Hepatocyte (in vitro differentiated cells): ENCODE results near the gene WRNIP1.
A peak's percentile ranks its signal among the peaks of the same experiment; 100 is the strongest.

ENCODE experiments used
- EZH2 ChIP-seq: fragments of 200-600 bp; sonication (generic); IDR thresholded peaks from 2 replicates; pipeline ENCODE4 v1.6.1; 2016; ENCODE audit warnings: antibody characterized with exemption, mild to moderate bottlenecking, borderline replicate concordance
- EZH2phosphoT487 ChIP-seq: fragments of 200-600 bp; sonication (generic); IDR thresholded peaks from one replicate; pipeline ENCODE4 v1.6.1; 2018; ENCODE audit warnings: antibody characterized with exemption, mild to moderate bottlenecking, low read depth, moderate library complexity; ENCODE audit not compliant: unreplicated experiment, severe bottlenecking
- TF ChIP-seq, protein P1 (sequence below): fragments of 200-600 bp; sonication (generic); IDR thresholded peaks from 2 replicates; pipeline ENCODE4 v1.5.1; 2016; ENCODE audit warnings: antibody characterized with exemption, mild to moderate bottlenecking; ENCODE audit not compliant: poor library complexity

DNA sequence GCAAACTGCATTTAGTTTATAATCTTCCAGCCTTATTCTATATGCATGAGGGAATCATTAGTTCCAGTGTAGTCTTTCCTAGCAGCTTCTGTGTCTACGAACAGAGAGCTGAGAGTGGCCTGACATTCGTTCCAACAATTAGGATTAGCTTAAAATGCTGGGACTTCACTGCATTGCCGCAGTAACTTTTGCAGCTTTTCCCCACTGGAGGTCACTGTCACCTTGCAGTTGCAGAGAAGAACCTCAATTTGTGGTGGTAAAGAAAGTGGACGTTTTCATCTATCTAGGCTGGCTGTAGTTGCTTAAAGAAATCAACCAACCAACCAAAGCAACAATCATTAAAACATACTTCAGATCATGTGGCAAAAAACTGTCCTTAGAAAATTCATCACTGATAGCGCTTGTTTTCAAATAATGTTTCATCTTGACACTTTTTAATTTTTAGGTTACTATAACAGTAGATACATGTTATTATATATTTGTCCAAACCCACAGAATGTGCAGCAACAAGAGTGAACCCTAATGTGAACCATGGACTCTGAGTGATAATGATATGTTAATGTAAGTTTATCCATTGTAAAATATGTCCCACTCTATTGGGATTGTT, 26.7 kb upstream of the WRNIP1 start:
- TF ChIP-seq, protein P1, sequence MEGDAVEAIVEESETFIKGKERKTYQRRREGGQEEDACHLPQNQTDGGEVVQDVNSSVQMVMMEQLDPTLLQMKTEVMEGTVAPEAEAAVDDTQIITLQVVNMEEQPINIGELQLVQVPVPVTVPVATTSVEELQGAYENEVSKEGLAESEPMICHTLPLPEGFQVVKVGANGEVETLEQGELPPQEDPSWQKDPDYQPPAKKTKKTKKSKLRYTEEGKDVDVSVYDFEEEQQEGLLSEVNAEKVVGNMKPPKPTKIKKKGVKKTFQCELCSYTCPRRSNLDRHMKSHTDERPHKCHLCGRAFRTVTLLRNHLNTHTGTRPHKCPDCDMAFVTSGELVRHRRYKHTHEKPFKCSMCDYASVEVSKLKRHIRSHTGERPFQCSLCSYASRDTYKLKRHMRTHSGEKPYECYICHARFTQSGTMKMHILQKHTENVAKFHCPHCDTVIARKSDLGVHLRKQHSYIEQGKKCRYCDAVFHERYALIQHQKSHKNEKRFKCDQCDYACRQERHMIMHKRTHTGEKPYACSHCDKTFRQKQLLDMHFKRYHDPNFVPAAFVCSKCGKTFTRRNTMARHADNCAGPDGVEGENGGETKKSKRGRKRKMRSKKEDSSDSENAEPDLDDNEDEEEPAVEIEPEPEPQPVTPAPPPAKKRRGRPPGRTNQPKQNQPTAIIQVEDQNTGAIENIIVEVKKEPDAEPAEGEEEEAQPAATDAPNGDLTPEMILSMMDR = peak; percentile 78
- TF ChIP-seq EZH2 (no peak), EZH2phosphoT487 (no peak)
